Stimulated activated CD4-positive, alpha-beta T cell treated with anti-CD3 and anti-CD28 coated beads, Interleukin-1b, Interleukin-23, amount 100 ng/mL, for 4 hours (primary cell): ENCODE data around the gene INHA.

Experiments used
- DNase-seq, 2 donors: peaks; one replicate each; pipeline ENCODE4 v3.0.0-alpha.2; 2020; ENCODE audit warnings: low read depth in 2 of 2

The INHA gene

DNA sequence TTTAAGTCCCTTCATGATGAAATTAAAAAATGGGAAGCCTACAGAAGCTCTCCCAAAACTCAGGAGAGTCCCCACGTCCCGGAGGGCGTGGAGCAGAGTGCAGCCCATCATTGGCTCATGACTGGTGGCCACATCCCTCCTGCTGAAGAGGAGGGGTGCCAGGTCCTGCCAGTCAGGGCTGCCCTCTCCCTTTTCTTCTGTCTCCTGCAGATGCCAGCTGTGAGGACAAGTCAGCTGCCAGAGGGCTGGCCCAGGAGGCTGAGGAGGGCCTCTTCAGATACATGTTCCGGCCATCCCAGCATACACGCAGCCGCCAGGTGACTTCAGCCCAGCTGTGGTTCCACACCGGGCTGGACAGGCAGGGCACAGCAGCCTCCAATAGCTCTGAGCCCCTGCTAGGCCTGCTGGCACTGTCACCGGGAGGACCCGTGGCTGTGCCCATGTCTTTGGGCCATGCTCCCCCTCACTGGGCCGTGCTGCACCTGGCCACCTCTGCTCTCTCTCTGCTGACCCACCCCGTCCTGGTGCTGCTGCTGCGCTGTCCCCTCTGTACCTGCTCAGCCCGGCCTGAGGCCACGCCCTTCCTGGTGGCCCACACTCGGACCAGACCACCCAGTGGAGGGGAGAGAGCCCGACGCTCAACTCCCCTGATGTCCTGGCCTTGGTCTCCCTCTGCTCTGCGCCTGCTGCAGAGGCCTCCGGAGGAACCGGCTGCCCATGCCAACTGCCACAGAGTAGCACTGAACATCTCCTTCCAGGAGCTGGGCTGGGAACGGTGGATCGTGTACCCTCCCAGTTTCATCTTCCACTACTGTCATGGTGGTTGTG, 2.6 kb downstream of the INHA start:
- no peak for DNase-seq

GRCh38 chr2:219575566-219576504, 3.7 kb downstream of the INHA start:
- no peak for DNase-seq

DNA sequence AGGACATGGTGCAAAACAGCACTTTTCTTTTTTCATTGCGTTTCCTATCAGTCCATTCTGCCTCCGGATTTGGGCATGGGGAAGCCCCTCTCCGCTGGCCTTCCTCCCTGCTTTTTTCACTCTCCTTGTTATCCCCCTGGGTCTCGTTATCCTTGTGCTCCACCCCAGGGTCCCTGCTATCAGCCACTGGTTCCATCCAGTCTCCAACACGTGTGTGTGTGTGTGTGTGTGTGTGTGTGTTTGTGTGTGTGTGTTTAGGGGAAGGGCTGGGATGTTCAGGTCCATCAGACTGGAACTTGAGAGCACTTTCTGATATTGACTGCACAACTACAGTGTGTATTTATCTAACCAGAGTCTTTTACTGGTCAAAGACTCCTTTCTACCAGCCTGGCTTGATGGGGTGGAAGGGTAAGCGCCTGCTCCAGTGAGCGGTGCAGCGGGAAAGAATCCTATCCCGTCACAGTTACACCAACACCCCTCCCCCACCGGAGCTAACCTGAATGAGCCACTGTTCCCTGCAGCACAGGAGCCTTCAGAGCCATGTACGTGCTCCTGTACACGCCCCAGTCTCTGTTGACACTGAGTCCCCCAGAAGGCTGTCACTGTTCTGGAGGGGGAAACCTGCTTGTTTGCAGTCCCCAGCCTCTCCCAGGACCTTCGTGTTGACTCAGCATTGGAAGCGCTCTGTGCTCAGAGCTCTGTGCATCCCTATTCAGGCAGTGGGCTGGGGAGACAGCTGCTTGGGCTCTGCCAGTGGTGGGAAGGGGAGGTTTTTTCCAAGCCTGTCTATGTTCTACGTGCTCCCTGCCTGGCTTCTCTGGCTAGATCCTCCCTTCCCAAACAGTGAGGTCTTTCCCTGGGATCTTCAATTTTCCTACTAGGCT, 4.6 kb downstream of the INHA start:
- DNase-seq, result no peak

DNA sequence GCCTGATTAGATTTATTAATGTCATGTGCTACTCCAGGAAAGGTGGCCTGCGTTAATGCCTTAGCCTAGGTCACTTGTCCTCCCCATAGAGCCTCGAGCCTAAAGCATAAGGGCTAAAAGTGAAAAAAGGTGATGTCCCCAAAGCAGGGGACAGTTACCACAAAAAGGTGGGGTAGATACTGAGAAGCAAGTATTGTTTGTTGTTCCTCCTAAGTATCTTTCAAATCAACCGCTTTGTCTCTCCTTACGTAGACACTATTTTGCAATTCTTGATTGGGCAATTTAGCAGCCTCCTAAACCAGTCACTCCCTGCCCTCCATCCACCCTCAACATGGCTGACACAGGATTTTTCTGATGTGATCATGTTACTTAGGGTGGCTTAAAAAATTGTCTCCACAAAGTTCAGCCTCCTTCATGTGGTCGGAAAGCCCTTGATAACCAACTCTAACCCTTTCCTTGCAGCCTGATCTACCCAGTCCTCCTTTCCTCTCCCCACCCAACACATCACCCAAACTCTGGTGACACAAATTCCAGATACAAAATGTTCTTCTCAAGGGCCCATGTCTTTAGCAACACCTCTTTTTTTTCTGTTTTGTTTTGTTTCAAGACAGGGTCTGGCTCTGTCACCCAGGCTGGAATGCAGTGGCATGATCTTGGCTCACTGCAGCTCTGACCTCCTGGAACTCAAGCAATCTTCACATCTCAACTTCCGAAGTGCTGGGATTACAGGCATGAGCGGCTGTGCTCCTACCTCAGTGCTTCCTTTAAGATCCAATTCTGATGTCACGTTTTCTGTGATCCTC, 6.9 kb downstream of the INHA start:
- DNase-seq, result no peak

DNA sequence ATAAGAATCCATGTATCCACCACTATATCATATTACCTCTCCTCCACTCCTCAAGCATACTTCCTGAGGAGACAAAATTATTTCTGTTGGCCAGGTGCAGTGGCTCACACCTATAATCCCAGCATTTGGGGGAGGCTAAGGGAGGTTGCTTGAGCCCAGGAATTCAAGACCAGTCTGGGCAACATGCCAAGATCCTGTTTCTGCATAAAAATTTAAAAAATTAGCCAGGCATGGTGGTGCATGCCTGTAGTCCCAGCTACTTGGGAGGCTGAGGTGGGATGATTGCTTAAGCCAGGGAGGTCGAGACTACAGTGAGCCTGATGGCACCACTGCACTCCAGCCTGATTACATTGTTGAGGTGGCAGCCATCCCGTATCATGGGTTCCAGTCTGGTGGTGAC, 9.2 kb downstream of the INHA start:
- no peak for DNase-seq

DNA sequence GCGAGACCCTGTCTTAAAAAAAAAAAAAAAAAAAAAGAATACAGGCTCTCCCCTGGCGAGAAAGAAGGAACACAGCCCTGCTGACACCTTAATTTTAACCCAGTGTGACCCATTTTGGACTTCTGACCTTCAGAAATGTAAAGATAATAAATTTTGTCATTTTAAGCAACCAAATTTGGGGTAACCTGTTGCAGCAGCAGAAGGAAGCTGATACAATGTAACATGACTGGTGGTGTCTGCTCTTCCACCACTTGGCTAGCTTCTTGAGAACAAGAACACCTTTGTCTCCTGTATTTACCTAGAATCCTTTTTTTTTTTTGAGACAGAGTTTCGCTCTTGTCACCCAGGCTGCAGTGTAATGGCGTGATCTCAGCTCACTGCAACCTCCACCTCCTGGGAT, 19.0 kb downstream of the INHA start:
- DNase-seq, result no peak

DNA sequence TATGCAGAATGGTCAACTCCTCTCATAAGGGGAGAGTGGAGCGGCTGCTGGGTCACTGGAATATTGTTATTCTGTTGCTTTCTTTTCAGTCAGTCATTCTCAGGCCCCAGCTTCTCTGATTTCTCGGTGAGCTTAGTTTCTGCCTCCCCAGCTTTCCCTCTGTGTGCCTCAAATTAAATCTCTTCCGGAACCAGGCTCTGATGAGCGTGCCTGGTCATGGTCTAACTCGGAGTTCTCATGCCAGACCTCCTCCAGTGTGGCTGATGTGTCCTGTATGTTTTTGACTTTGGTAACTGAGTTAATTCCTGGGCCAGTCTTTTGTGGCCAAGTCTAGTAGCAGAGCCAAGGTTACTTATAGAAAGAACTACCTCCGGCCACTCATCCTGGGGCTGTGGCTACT, 20.6 kb downstream of the INHA start:
- DNase-seq, result no peak

GRCh38 chr2:219593154-219593553, 21.0 kb downstream of the INHA start:
- no peak for DNase-seq

DNA sequence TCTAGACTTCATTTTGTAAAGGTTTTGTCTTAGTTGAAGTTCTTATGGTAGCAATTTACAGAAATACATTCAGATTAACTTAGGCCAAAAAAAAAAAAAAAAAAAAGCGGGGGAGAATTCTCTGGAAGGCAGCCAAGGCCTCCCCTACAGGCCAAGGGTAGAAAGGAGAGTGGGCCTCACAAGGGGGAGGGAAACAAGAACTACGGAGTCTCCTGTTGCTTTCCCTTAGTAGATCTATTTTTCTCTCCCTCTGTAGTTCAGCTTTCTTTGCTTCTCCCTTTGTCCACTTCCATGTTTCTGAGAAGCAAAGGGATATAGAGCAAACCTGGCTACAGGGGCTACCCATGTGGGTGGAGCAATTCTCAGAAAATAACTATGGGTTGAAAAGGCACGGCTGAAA, 23.1 kb downstream of the INHA start:
- DNase-seq, result no peak

- no peak for DNase-seq
Measured at GRCh38 chr2:219596954-219597551, 24.9 kb downstream of the INHA start.

DNA sequence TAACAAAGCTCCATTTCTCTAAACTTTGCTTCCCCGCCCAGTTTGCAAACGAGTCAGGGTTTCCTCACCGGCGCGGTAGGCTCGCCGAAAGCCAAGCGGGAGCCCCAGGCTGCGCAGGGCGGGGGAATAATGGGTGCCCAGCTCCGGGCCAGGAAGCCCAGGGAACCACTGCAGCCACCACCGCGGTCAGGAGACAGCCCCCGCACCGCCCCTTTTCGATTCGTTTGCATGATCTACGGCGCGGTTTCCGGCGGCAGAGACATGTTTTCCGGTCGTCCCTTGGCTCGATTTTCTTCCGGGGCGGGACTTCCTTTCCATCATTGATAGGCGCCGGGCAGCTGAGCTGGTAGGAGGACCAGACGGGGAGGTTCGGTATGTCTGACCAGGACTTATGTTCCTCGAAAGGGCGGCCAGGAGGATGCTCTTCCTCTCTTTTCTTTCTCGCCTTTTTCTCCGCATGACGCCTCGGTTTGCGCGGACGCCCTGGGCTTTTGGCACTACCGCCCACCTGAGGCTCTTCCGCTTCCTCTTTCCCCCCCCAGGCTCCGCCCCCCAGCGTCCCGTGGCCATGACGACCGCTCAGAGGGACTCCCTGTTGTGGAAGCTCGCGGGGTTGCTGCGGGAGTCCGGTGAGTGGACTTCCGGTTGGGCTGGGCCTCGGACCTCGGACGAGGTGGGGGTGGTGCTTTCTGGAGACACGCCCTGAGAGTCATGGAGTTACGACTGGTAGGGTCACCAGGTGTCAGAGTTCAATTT, 25.6 kb downstream of the INHA start, which contains the start of gene STK11IP:
STK11IP (plus strand) TSS at position 306 of the 756 bp plus-strand sequence; CDS start at position 569, 263 bp downstream.
- DNase-seq, result peak; percentile 79 to 82

DNA sequence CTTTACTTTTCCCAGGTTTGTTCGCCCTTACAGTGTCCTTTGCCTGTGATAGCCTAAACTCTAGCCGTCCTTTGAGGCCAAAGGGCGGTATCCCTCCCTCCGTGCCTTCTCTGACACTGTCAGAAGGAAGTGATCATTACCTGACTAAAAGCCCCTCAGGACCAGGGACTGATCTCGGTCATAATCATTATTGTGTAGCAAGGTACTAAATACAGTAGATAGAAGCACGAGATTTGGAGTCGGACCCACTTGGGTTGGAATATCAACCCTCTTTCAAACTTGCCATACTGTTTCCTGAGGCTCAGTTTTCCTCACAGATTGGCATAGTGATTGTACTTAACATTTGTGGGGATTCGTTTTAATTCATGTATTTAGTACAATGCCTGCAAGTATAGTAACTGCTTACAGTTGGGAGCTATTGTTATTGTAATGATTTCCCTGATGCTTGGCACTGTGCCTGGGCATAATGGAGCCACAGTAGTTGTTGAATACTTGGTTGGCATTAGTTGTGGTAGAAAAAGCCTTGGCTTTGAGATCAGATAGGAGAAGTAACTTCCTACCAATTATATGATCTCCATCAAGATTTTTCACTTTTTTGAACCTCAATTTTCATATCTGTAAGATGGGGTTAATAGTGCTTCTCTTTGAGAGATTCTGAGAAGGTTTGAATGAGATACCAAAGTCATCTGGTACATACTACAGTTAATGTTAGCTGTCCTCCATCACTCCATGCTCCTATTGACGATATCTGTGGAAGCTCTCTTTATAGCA, 26.4 kb downstream of the INHA start:
- DNase-seq, result no peak

- no peak for DNase-seq
Measured at GRCh38 chr2:219603771-219604170, 31.7 kb downstream of the INHA start.

DNA sequence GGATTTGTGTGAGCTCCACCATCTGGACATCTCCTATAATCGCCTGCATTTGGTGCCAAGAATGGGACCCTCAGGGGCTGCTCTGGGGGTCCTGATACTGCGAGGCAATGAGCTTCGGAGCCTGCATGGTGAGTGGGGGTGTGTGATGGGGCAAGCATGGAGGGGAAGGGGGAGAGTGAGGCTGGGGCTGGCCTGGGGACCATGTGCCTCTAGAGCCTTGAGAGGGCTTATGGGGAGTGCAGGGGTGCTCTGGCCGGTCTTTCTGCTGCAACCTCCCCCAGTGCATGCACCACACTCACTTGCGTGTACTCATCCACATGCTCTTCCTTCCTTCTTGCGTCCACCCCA, 33.5 kb downstream of the INHA start:
- no peak for DNase-seq

- no peak for DNase-seq
Measured at GRCh38 chr2:219607931-219608330, 35.8 kb downstream of the INHA start.

- DNase-seq, result no peak
Measured at GRCh38 chr2:219608399-219608964, 36.4 kb downstream of the INHA start.

GRCh38 chr2:219609149-219609750, 37.1 kb downstream of the INHA start:
- no peak for DNase-seq

- DNase-seq, result no peak
Measured at GRCh38 chr2:219611306-219611705, 39.2 kb downstream of the INHA start.
